ENCODE data around the gene PICALM. TPM values are rescaled to one million over a fixed set of nuclear protein-coding genes. Genes with fewer than 3 reads are reported as not detected.

The PICALM gene
- total RNA-seq, 1 donor from 2014 or later, result 125 TPM

- Mint-ChIP-seq H3K4me3 (ENCODE audit: unreplicated experiment) (no peak overlapping the region), H3K36me3 (ENCODE audit: low read depth, unreplicated experiment) (no peaks in the 10 kb centered on the region), H3K27me3 (ENCODE audit: unreplicated experiment) (no peaks in the 10 kb centered on the region), H3K4me1 (ENCODE audit: unreplicated experiment) (no peaks in the 10 kb centered on the region), H3K27ac (ENCODE audit: unreplicated experiment) (no peak overlapping the region), H3K9me3 (ENCODE audit: unreplicated experiment) (no peaks in the 10 kb centered on the region)
- DNase-seq (ENCODE audit: low spot score), result no peak
- no peak for TF ChIP-seq CTCF (IDR thresholded peaks at IDR 0.05; ENCODE audit: unreplicated experiment)
Observed at GRCh38 chr11:86079421-86079820, 10.5 kb upstream of the PICALM start.

GRCh38 chr11:86073948-86074347 lies 5.1 kb upstream of the PICALM start:
- H3K36me3 Mint-ChIP-seq (ENCODE audit: low read depth, unreplicated experiment), result peaks cover 8% of the 10 kb centered on the region
- no peak overlapping the region for H3K27ac Mint-ChIP-seq (ENCODE audit: unreplicated experiment)
- no peak for DNase-seq (ENCODE audit: low spot score)
- peaks cover 12% of the 10 kb centered on the region for H3K4me1 Mint-ChIP-seq (ENCODE audit: unreplicated experiment)
- TF ChIP-seq CTCF (IDR thresholded peaks at IDR 0.05; ENCODE audit: unreplicated experiment), result no peak
- H3K9me3 Mint-ChIP-seq (ENCODE audit: unreplicated experiment), result no peaks in the 10 kb centered on the region
- H3K4me3 Mint-ChIP-seq (ENCODE audit: unreplicated experiment), result no peak overlapping the region
- H3K27me3 Mint-ChIP-seq (ENCODE audit: unreplicated experiment), result peaks cover 11% of the 10 kb centered on the region

DNA sequence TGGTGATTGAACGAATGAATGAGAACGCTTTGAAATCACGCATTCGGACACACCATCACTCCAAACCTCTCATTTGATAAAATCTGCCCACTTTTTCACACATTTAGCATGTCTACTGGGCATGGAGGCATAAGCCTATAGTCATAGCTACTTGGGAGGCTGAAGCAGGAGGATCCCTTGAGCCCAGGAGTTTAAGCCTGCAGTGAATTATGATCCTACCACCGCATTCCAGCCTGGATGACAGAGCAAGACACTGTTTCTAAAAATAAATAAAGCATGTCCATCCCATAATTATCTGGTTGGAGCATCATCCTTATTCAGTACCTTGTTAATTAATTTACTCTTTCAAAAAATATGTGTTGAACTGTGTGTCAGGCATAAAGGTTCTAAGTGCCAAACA lies 3.3 kb upstream of the PICALM start:
- Mint-ChIP-seq H3K27me3 (ENCODE audit: unreplicated experiment) (peaks cover 14% of the 10 kb centered on the region), H3K4me3 (ENCODE audit: unreplicated experiment) (no peak overlapping the region), H3K4me1 (ENCODE audit: unreplicated experiment) (peaks cover 20% of the 10 kb centered on the region), H3K27ac (ENCODE audit: unreplicated experiment) (no peak overlapping the region), H3K36me3 (ENCODE audit: low read depth, unreplicated experiment) (peaks cover 16% of the 10 kb centered on the region), H3K9me3 (ENCODE audit: unreplicated experiment) (no peaks in the 10 kb centered on the region)
- no peak for DNase-seq (ENCODE audit: low spot score)
- no peak for TF ChIP-seq CTCF (IDR thresholded peaks at IDR 0.05; ENCODE audit: unreplicated experiment)

GRCh38 chr11:86070142-86071056 lies 1.5 kb upstream of the PICALM start:
- DNase-seq (ENCODE audit: low spot score), result no peak
- no peak for TF ChIP-seq CTCF (IDR thresholded peaks at IDR 0.05; ENCODE audit: unreplicated experiment)
- Mint-ChIP-seq H3K27me3 (ENCODE audit: unreplicated experiment) (peaks cover 16% of the 10 kb centered on the region), H3K36me3 (ENCODE audit: low read depth, unreplicated experiment) (peaks cover 16% of the 10 kb centered on the region), H3K27ac (ENCODE audit: unreplicated experiment) (peak overlapping the region; percentile 99), H3K4me3 (ENCODE audit: unreplicated experiment) (peak overlapping the region; percentile 92), H3K9me3 (ENCODE audit: unreplicated experiment) (no peaks in the 10 kb centered on the region), H3K4me1 (ENCODE audit: unreplicated experiment) (peaks cover 33% of the 10 kb centered on the region)
